Ishikawa (cell line): ENCODE data around the gene NF1.
A peak's percentile ranks its signal among the peaks of the same experiment; 100 is the strongest.

Source experiments
- CEBPB ChIP-seq: IDR thresholded peaks from 2 replicates; pipeline ENCODE4 v1.6.1; 2012
- CREB1 ChIP-seq: IDR thresholded peaks from 2 replicates; pipeline ENCODE4 v1.6.1; 2012; ENCODE audit warnings: low read depth
- EGR1 ChIP-seq: IDR thresholded peaks from 2 replicates; pipeline ENCODE4 v1.6.1; 2012
- EP300 ChIP-seq: IDR thresholded peaks from 2 replicates; pipeline ENCODE4 v1.6.1; 2012; ENCODE audit warnings: borderline replicate concordance
- FOXM1 ChIP-seq: IDR thresholded peaks from 2 replicates; pipeline ENCODE4 v1.6.1; 2012; ENCODE audit warnings: low read depth, borderline replicate concordance
- NFIC ChIP-seq: IDR thresholded peaks from 2 replicates; pipeline ENCODE4 v1.6.1; 2012
- RAD21 ChIP-seq: IDR thresholded peaks from 2 replicates; pipeline ENCODE4 v1.6.1; 2012; ENCODE audit warnings: low read depth
- TAF1 ChIP-seq: IDR thresholded peaks from 2 replicates; pipeline ENCODE4 v1.6.1; 2012; ENCODE audit warnings: low read depth, mild to moderate bottlenecking
- TCF12 ChIP-seq: IDR thresholded peaks from 2 replicates; pipeline ENCODE4 v1.6.1; 2012; ENCODE audit warnings: low read depth
- TEAD4 ChIP-seq: IDR thresholded peaks from 2 replicates; pipeline ENCODE4 v1.6.1; 2012
- YY1 ChIP-seq: IDR thresholded peaks from 2 replicates; pipeline ENCODE4 v1.6.1; 2012; ENCODE audit warnings: low read depth
- ZBTB7A ChIP-seq: IDR thresholded peaks from 2 replicates; pipeline ENCODE4 v1.6.1; 2012; ENCODE audit warnings: low read depth
- TF ChIP-seq, protein P1 (sequence below): IDR thresholded peaks from 2 replicates; pipeline ENCODE4 v1.6.1; 2012
- TF ChIP-seq, protein P2 (sequence below): IDR thresholded peaks from 2 replicates; pipeline ENCODE4 v1.6.1; 2012; ENCODE audit warnings: low read depth, mild to moderate bottlenecking
- TF ChIP-seq, protein P3 (sequence below): IDR thresholded peaks from 2 replicates; pipeline ENCODE4 v1.6.1; 2012

The NF1 gene

DNA sequence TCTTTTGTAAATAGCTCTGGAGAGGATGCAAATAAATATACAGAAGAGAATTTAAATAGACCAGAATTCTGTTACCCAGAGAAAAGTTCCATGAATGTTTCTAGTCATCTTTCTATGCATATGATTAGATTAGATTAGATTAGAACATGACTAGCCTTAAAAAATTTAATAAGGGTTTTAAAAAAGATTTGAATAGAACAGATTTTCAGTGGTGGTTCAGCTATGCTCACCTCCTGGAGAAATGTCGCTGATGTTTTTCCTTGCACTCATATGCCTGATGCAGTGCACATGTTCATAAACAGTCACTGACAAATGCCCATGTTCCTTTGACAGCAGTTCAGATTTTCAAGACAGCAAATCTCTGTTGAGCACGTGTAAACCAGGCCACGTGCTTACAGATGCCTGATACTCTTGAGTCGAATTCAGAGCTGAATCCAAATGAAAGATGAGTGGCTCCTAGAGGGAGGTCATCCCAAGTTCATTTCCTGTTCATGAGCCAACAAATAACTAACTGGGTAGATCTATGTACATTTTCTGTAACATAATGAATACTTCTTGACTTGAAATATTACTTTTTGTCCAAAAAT is 276.8 kb downstream of the NF1 start:
- no peak for TF ChIP-seq TAF1
- TF ChIP-seq YY1 = no peak
- TF ChIP-seq, protein P1, sequence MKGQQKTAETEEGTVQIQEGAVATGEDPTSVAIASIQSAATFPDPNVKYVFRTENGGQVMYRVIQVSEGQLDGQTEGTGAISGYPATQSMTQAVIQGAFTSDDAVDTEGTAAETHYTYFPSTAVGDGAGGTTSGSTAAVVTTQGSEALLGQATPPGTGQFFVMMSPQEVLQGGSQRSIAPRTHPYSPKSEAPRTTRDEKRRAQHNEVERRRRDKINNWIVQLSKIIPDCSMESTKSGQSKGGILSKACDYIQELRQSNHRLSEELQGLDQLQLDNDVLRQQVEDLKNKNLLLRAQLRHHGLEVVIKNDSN = no peak
- no peak for TF ChIP-seq CEBPB
- TF ChIP-seq ZBTB7A = no peak
- TF ChIP-seq NFIC = no peak
- TF ChIP-seq TEAD4 = no peak
- TF ChIP-seq EGR1 = no peak
- TF ChIP-seq, protein P2, sequence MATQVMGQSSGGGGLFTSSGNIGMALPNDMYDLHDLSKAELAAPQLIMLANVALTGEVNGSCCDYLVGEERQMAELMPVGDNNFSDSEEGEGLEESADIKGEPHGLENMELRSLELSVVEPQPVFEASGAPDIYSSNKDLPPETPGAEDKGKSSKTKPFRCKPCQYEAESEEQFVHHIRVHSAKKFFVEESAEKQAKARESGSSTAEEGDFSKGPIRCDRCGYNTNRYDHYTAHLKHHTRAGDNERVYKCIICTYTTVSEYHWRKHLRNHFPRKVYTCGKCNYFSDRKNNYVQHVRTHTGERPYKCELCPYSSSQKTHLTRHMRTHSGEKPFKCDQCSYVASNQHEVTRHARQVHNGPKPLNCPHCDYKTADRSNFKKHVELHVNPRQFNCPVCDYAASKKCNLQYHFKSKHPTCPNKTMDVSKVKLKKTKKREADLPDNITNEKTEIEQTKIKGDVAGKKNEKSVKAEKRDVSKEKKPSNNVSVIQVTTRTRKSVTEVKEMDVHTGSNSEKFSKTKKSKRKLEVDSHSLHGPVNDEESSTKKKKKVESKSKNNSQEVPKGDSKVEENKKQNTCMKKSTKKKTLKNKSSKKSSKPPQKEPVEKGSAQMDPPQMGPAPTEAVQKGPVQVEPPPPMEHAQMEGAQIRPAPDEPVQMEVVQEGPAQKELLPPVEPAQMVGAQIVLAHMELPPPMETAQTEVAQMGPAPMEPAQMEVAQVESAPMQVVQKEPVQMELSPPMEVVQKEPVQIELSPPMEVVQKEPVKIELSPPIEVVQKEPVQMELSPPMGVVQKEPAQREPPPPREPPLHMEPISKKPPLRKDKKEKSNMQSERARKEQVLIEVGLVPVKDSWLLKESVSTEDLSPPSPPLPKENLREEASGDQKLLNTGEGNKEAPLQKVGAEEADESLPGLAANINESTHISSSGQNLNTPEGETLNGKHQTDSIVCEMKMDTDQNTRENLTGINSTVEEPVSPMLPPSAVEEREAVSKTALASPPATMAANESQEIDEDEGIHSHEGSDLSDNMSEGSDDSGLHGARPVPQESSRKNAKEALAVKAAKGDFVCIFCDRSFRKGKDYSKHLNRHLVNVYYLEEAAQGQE = no peak
- TF ChIP-seq FOXM1 = no peak
- no peak for TF ChIP-seq TCF12
- TF ChIP-seq EP300 = no peak
- TF ChIP-seq CREB1 = no peak

DNA sequence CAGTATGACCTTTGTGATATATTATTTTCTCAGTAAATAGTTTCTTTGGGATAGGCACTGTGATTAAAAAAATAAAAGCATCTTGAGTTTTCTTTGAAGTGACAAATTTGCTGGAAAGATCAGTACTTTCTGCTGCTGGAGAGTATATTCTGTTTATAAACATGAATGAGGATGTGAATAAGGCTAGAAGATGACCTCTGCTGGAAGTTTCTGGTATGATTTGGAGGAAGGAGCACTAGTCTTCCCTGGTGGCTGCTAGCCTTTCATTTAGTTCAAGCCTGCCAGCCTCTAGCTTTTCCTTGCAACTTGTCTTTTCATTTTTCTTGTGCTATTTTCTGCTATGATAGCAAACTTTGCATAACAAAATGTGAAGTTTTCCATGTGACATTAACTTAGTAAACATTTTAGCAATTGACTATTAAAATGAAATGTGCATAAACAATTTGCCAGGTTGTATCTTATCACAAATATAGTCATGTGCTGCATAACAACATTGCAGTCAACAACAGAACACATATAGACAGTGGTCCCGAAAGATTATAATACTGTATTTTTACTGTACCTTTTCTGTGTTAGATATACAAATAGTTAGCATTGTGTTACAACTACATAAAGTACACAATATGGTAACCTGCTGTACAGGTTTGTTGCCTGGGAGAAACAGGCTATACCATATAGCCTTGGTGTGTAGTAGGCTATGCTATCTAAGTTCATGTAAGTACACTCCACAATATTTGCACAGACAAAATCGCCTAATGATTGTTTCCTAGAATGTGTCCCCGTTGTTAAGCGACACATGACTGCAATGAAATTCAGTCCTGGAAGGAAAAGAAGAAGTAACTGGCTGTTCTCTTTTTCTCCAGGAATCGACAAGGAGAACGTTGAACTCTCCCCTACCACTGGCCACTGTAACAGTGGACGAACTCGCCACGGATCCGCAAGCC is 278.6 kb downstream of the NF1 start:
- TF ChIP-seq EP300 (no peak), YY1 (no peak), RAD21 (peak; percentile 52), NFIC (no peak)

DNA sequence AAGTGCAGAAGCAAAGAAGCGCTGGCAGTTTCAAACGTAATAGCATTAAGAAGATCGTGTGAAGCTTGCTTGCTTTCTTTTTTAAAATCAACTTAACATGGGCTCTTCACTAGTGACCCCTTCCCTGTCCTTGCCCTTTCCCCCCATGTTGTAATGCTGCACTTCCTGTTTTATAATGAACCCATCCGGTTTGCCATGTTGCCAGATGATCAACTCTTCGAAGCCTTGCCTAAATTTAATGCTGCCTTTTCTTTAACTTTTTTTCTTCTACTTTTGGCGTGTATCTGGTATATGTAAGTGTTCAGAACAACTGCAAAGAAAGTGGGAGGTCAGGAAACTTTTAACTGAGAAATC is 279.3 kb downstream of the NF1 start:
- TF ChIP-seq EGR1 (no peak), TEAD4 (no peak), YY1 (no peak), ZBTB7A (no peak), NFIC (no peak), TAF1 (no peak), EP300 (no peak), RAD21 (no peak), FOXM1 (no peak), CREB1 (no peak), TCF12 (no peak), CEBPB (no peak)
- TF ChIP-seq, protein P3, sequence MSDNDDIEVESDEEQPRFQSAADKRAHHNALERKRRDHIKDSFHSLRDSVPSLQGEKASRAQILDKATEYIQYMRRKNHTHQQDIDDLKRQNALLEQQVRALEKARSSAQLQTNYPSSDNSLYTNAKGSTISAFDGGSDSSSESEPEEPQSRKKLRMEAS = no peak
- TF ChIP-seq, protein P1 = no peak
- TF ChIP-seq, protein P2 = no peak

DNA sequence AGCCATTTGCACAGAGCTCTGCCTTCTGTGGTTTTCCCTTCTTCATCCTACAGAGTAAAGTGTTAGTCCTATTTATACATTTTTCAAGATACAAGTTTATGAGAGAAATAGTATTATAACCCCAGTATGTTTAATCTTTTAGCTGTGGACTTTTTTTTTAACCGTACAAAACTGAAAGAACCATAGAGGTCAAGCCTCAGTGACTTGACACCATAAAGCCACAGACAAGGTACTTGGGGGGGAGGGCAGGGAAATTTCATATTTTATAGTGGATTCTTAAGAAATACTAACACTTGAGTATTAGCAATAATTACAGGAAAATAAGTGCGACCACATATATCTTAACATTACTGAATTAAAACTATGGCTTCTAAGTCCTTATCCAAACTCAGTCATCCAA is 279.7 kb downstream of the NF1 start:
- TF ChIP-seq ZBTB7A (no peak), EGR1 (no peak), NFIC (no peak), EP300 (no peak), TAF1 (no peak), CEBPB (no peak), CREB1 (no peak), TCF12 (no peak), TEAD4 (no peak), RAD21 (no peak), FOXM1 (no peak), YY1 (no peak)
- TF ChIP-seq, protein P1 = no peak
- TF ChIP-seq, protein P2 = no peak
- TF ChIP-seq, protein P3 = no peak
